NB4 (cell line): ENCODE measurements around the gene AIFM2.

Experiments
- DNase-seq: peaks from one replicate; pipeline ENCODE4 v3.0.0; 2010; ENCODE audit warnings: low read depth
- H3K4me3 ChIP-seq: one replicate; pipeline ENCODE4 v1.5.1; 2011; ENCODE audit warnings: mild to moderate bottlenecking, low read depth, low read length, moderate library complexity
- MYC ChIP-seq: IDR thresholded peaks from 2 replicates; pipeline ENCODE4 v1.6.1; 2011; ENCODE audit warnings: low read depth, low read length
- POLR2A ChIP-seq: IDR thresholded peaks from 2 replicates; pipeline ENCODE4 v1.6.1; 2011; ENCODE audit warnings: mild to moderate bottlenecking; ENCODE audit not compliant: insufficient read length; ENCODE audit errors: extremely low read depth
- TF ChIP-seq, protein P1 (sequence below): IDR thresholded peaks from one replicate; pipeline ENCODE4 v1.5.1; 2012; ENCODE audit warnings: low read depth, low read length
- TF ChIP-seq, protein P2 (sequence below): IDR thresholded peaks from 2 replicates; pipeline ENCODE4 v1.6.1; 2011; ENCODE audit warnings: low read depth, low read length

Gene AIFM2

DNA sequence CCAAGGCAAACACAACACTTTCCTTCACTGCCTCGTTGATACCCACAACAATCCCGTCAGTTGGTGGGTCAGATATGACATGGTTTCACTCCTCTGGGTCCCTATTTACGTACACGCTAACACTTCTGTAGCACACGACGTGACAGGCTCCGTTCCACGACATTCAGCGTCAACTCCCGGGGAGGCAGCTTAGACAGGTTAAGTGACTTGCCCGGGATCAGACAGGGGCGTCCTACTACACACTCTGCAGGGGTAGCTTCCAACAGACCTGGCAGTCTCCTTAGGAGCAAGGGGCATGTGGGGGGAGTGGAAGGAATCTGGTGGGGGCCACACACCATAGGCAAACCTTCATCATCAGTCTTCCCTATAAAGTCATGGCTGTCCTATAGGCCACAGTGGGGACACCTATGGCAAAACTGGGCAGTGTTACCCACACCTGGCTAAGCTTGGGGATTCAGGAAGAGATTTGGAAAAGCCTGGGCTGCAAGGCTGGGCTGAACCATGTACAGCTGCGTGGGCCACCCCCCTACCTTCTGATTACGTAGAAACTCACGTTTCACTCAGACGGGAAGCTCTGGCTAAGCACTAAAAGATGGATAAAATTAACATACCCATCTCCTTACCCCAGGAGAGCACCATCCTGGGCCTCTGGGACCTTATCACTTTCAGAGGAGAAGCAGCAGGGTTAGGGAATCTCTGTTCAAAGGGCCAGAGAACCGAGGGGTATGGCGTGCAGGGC, 11.9 kb upstream of the AIFM2 start:
- peak overlapping the region; percentile 67 for H3K4me3 ChIP-seq
- TF ChIP-seq, protein P1, sequence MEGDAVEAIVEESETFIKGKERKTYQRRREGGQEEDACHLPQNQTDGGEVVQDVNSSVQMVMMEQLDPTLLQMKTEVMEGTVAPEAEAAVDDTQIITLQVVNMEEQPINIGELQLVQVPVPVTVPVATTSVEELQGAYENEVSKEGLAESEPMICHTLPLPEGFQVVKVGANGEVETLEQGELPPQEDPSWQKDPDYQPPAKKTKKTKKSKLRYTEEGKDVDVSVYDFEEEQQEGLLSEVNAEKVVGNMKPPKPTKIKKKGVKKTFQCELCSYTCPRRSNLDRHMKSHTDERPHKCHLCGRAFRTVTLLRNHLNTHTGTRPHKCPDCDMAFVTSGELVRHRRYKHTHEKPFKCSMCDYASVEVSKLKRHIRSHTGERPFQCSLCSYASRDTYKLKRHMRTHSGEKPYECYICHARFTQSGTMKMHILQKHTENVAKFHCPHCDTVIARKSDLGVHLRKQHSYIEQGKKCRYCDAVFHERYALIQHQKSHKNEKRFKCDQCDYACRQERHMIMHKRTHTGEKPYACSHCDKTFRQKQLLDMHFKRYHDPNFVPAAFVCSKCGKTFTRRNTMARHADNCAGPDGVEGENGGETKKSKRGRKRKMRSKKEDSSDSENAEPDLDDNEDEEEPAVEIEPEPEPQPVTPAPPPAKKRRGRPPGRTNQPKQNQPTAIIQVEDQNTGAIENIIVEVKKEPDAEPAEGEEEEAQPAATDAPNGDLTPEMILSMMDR = no peak
- TF ChIP-seq, protein P2, sequence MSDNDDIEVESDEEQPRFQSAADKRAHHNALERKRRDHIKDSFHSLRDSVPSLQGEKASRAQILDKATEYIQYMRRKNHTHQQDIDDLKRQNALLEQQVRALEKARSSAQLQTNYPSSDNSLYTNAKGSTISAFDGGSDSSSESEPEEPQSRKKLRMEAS = no peak
- TF ChIP-seq MYC = no peak
- TF ChIP-seq POLR2A = no peak
- no peak for DNase-seq

DNA sequence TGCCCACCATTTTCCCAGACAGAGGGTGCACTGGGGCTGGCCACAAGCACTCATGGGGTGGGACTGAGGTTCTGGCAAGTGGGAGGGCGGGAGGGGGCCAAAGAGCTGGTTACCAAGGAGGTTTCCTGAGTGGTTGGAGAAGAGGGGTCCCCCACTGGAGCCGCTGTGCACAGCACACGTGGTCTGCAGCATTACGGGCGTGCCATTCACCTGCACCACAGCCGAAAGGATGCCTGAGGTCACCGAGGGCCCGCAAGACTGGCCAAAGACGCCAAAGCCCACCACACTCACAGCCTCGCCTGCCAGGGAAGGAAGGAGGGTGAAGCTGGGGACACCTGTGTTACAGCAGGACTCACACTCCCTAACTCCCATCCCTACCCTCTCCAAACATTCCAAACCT, 9.9 kb upstream of the AIFM2 start:
- H3K4me3 ChIP-seq = no peak overlapping the region
- TF ChIP-seq MYC (no peak), POLR2A (no peak)
- TF ChIP-seq, protein P1 = no peak
- TF ChIP-seq, protein P2 = no peak
- no peak for DNase-seq

DNA sequence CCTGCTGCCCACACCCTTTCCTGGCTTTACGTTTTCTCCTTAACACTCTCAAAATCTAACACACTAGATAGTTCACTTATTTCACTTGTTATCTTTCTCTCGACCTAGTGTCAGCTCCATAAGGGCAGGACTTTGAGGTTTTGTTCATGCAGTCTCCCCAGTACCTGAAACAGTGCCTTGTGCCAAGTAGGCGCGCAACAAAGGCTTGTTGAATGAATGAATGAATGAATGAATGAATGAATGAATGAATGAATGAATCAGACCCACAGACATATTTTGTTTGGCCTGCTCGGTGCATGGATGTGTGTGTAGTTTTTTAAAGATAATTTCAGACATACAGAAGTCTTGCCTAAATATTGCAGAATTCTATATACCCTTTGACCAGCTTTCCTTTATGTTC, 7.7 kb upstream of the AIFM2 start:
- no peak for DNase-seq
- H3K4me3 ChIP-seq = no peak overlapping the region
- TF ChIP-seq, protein P1 = no peak
- TF ChIP-seq POLR2A (no peak), MYC (no peak)
- TF ChIP-seq, protein P2 = no peak

DNA sequence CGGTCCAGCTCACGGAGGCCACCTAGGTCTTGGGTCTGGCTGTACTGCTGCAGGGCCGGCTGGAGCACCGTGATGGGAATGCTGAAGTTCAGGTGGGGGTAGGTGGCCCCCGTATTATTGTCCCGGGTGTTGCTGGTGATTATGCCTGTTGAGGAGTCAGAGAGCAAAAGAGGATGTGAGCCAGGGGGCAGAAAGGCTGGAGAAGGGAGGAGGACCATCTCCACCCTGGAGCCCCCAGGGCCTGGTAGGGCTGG, 7.3 kb upstream of the AIFM2 start:
- no peak overlapping the region for H3K4me3 ChIP-seq
- no peak for DNase-seq
- TF ChIP-seq MYC (no peak), POLR2A (no peak)
- TF ChIP-seq, protein P1 = no peak
- TF ChIP-seq, protein P2 = no peak

GRCh38 chr10:70139151-70139996, 6.7 kb upstream of the AIFM2 start:
- no peak overlapping the region for H3K4me3 ChIP-seq
- DNase-seq = no peak
- TF ChIP-seq MYC (no peak), POLR2A (no peak)
- TF ChIP-seq, protein P2 = no peak
- TF ChIP-seq, protein P1 = no peak
